CD4-positive, alpha-beta T cell (primary cell): Measurements from ENCODE around the gene HEPN1. TPM values are rescaled to one million over a fixed set of nuclear protein-coding genes. Genes with fewer than 3 reads are reported as not detected.

Source experiments
- ATAC-seq: fragments of 200-7000 bp; cut with Tn5 transposase; one replicate; pipeline ENCODE4 v1.10.0; 2022; ENCODE audit warnings: mild to moderate bottlenecking; ENCODE audit not compliant: poor library complexity
- CTCF ChIA-PET: fragments of 350-600 bp; sonication (Branson Sonifier 250); formaldehyde crosslinking; loops from one replicate; lab custom pipeline; 2021; ENCODE audit warnings: antibody characterized with exemption, inconsistent platforms; lab: Charles Lee
- POLR2A ChIA-PET: fragments of 350-600 bp; sonication (Branson Sonifier 250); formaldehyde crosslinking; loops from one replicate; lab custom pipeline; 2021; ENCODE audit warnings: antibody characterized with exemption, inconsistent platforms; lab: Charles Lee
- DNase-seq, 14 experiments: peaks; one replicate each; pipeline ENCODE4 v3.0.0-alpha.2; 2013 to 2020; ENCODE audit warnings: mixed read lengths in 2 of 14
- H3K27ac ChIP-seq, 2 donors: one replicate each; pipeline versions ENCODE4 v1.5.1 to v1.7.0; 2013; ENCODE audit warnings: low read length in 2 of 2, low read depth in 1 of 2, mild to moderate bottlenecking in 1 of 2
- H3K27me3 ChIP-seq, 2 experiments: 1 replicate in 1 of 2; 2 replicates in 1 of 2; pipeline versions ENCODE4 v1.6.1 to v1.7.0; 2013; ENCODE audit warnings: low read length in 2 of 2, control low read depth in 1 of 2, mild to moderate bottlenecking in 1 of 2, moderate library complexity in 1 of 2; ENCODE audit not compliant: insufficient read depth in 2 of 2, control insufficient read depth in 1 of 2
- H3K36me3 ChIP-seq: one replicate; pipeline ENCODE4 v1.6.1; 2013; ENCODE audit warnings: low read length, control low read depth; ENCODE audit not compliant: insufficient read depth
- H3K4me1 ChIP-seq: one replicate; pipeline ENCODE4 v1.6.1; 2013; ENCODE audit warnings: low read length, control low read depth; ENCODE audit not compliant: insufficient read depth
- H3K4me3 ChIP-seq: one replicate; pipeline ENCODE4 v1.5.1; 2013; ENCODE audit warnings: mild to moderate bottlenecking, low read length, moderate library complexity
- H3K9me3 ChIP-seq, 2 experiments: 1 replicate in 1 of 2; 2 replicates in 1 of 2; pipeline versions ENCODE4 v1.6.1 to v1.7.0; 2013; ENCODE audit warnings: low read length in 2 of 2, mild to moderate bottlenecking in 2 of 2, control low read depth in 1 of 2, moderate library complexity in 1 of 2; ENCODE audit not compliant: control insufficient read depth in 1 of 2, insufficient read depth in 1 of 2
- H3K27ac Mint-ChIP-seq: one replicate; pipeline ENCODE4 v1.8.0; 2020; ENCODE audit warnings: mixed read lengths
- H3K27me3 Mint-ChIP-seq: one replicate; pipeline ENCODE4 v1.8.0; 2021; ENCODE audit warnings: mixed read lengths
- H3K36me3 Mint-ChIP-seq: one replicate; pipeline ENCODE4 v1.8.0; 2021; ENCODE audit warnings: low read depth, mixed read lengths
- H3K4me1 Mint-ChIP-seq: one replicate; pipeline ENCODE4 v1.8.0; 2021; ENCODE audit warnings: low read depth, mixed read lengths
- H3K4me3 Mint-ChIP-seq: one replicate; pipeline ENCODE4 v1.8.0; 2020; ENCODE audit warnings: mild to moderate bottlenecking, mixed read lengths
- H3K9me3 Mint-ChIP-seq: one replicate; pipeline ENCODE4 v1.8.0; 2020; ENCODE audit warnings: mixed read lengths
- intact Hi-C, 2 experiments: fragments of 100-400 bp; cut with DNase I in 1 of 2; cut with micrococcal nuclease in 1 of 2; formaldehyde crosslinking; loops; one replicate each; pipeline versions ENCODE4 v1.15.1 to v1.9.0; 2023 to 2025; cut with DNase I, micrococcal nuclease
- total RNA-seq, 174 experiments: library from RNA in 2 of 174; stranded (reverse) in 2 of 174; gene quantifications; one replicate each; pipeline ENCODE4 v1.2.3 and lab custom pipeline; 2021 to 2026
- TF ChIP-seq, protein P1 (sequence below): fragments of 200-600 bp; IDR thresholded peaks from one replicate; pipeline ENCODE4 v1.8.0; 2022; ENCODE audit warnings: antibody characterized with exemption, mild to moderate bottlenecking

The HEPN1 gene
- total RNA-seq, 2 experiments from 2014 or later, result not detected

DNA sequence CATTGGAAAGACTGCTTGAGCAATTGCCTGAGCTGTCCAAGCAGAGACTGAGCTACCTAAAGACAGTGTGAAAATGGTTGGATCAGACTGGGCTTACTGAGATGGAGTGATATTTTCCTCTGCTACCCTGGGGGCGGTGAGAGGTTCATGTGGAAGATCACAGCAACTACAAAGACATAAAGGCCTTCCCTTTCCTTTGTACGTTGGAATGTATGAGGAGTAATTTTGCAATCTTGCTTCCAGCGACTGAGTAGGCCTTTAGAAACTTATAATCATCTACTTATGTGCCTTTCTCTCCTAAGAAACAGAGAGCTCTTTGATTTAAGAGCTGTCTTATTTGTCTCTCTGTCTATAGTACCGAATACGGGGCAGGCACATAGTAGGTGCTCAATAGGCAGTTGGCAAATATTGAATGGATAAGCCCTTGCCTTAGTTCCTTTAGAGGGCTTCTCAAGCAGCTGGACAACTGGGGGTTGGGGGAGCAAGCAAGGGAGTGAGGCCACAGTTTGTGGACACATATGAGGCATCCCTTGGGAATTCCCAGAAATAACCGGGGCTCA lies 19.2 kb downstream of the HEPN1 start:
- TF ChIP-seq, protein P1, sequence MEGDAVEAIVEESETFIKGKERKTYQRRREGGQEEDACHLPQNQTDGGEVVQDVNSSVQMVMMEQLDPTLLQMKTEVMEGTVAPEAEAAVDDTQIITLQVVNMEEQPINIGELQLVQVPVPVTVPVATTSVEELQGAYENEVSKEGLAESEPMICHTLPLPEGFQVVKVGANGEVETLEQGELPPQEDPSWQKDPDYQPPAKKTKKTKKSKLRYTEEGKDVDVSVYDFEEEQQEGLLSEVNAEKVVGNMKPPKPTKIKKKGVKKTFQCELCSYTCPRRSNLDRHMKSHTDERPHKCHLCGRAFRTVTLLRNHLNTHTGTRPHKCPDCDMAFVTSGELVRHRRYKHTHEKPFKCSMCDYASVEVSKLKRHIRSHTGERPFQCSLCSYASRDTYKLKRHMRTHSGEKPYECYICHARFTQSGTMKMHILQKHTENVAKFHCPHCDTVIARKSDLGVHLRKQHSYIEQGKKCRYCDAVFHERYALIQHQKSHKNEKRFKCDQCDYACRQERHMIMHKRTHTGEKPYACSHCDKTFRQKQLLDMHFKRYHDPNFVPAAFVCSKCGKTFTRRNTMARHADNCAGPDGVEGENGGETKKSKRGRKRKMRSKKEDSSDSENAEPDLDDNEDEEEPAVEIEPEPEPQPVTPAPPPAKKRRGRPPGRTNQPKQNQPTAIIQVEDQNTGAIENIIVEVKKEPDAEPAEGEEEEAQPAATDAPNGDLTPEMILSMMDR, result no peak
- Histone ChIP-seq H3K4me1 (peaks cover 2% of the 10 kb centered on the region), H3K27ac (no peak overlapping the region), H3K4me3 (no peak overlapping the region), H3K36me3 (no peaks in the 10 kb centered on the region), H3K9me3 (no peaks in the 10 kb centered on the region), H3K27me3 (no peaks in the 10 kb centered on the region)
- Mint-ChIP-seq H3K4me3 (no peak overlapping the region), H3K9me3 (no peaks in the 10 kb centered on the region), H3K36me3 (no peaks in the 10 kb centered on the region), H3K27me3 (no peaks in the 10 kb centered on the region), H3K27ac (no peak overlapping the region), H3K4me1 (peaks cover 8% of the 10 kb centered on the region)
- ChIA-PET POLR2A (no interaction called here), CTCF (no interaction called here)
- DNase-seq (no peak), ATAC-seq (no peak)
- intact Hi-C loops, result no loop called here

DNA sequence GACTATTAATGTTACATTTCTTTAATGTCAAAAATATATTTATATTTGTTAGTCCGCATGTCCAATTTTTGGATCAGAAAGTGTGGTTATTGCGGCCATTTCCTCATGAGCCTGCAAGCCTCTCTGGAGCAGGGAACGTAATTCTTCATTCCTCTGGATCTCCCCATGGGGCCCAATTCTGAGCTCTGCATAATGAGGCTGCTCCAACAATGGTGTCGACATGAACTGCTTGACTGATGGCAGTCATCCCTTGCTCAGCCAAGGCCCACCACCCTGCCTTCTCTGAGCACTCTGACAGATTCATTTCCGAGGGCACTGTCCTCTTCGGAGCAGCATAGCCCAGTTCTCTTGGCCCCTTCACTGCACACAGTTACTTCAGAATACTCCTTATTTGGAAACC lies 19.9 kb downstream of the HEPN1 start:
- H3K4me1 Mint-ChIP-seq, result peaks cover 15% of the 10 kb centered on the region
- TF ChIP-seq, protein P1, result no peak
- CTCF ChIA-PET, result no interaction called here
- Histone ChIP-seq H3K27ac (no peak overlapping the region), H3K4me1 (peaks cover 7% of the 10 kb centered on the region), H3K27me3 (no peaks in the 10 kb centered on the region), H3K4me3 (no peak overlapping the region), H3K9me3 (no peaks in the 10 kb centered on the region), H3K36me3 (no peaks in the 10 kb centered on the region)
- POLR2A ChIA-PET, result no interaction called here
- ATAC-seq, result no peak
- H3K27ac Mint-ChIP-seq, result no peak overlapping the region
- no peaks in the 10 kb centered on the region for H3K27me3 Mint-ChIP-seq
- intact Hi-C loops, result no loop called here
- H3K9me3 Mint-ChIP-seq, result no peaks in the 10 kb centered on the region
- no peaks in the 10 kb centered on the region for H3K36me3 Mint-ChIP-seq
- H3K4me3 Mint-ChIP-seq, result no peak overlapping the region
- no peak for DNase-seq

DNA sequence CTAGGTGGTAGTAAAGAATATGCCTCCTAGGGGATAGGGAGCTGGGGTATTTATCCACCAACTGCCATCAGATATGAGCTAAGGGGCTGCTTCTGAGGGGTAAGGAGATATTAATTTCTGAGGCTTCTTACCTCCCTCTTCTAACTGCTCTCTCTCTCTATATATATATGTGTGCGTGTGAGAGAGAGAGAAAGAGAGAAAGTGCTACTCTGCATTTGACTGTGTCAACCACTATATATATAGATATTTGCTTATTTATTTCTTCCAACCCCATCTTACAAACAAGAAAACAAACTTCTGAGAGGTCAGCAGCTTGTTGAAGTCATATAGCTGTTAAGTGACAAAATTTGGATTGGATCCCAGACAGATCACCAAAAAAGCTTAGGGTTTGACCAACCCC lies 22.7 kb downstream of the HEPN1 start:
- Mint-ChIP-seq H3K4me3 (no peak overlapping the region), H3K27me3 (no peaks in the 10 kb centered on the region), H3K36me3 (no peaks in the 10 kb centered on the region), H3K4me1 (peaks cover 23% of the 10 kb centered on the region), H3K27ac (no peak overlapping the region), H3K9me3 (no peaks in the 10 kb centered on the region)
- H3K9me3 ChIP-seq, result no peaks in the 10 kb centered on the region
- H3K27ac ChIP-seq, result no peak overlapping the region
- H3K4me1 ChIP-seq, result peaks cover 9% of the 10 kb centered on the region
- DNase-seq (no peak), ATAC-seq (no peak)
- H3K4me3 ChIP-seq, result no peak overlapping the region
- H3K36me3 ChIP-seq, result no peaks in the 10 kb centered on the region
- CTCF ChIA-PET, result no interaction called here
- intact Hi-C loops, result loop anchor here in 1 of 2 experiments (5.0 kb wide), 1 partner anchor 59 kb away; no protein-coding TSS in a partner anchor
- POLR2A ChIA-PET, result interaction anchor here (1.9 kb wide), 1 partner anchor 12 kb away, joined by 8 read pairs; the partner anchor contains the start of gene CCDC15
- no peaks in the 10 kb centered on the region for H3K27me3 ChIP-seq
- TF ChIP-seq, protein P1, result no peak
